Activated T-helper 1 cell treated with anti-CD3 and anti-CD28 coated beads, Interleukin-2, amount 50 U/mL, for 16 hours (primary cell): ENCODE measurements around the gene THBS1.

ENCODE experiments used
- DNase-seq, 2 donors: peaks; one replicate each; pipeline ENCODE4 v3.0.0-alpha.2; 2020; ENCODE audit warnings: low read depth in 1 of 2, low spot score in 1 of 2

THBS1 gene

GRCh38 chr15:39628144-39628508 lies 47.2 kb downstream of the THBS1 start:
- no peak for DNase-seq

GRCh38 chr15:39628546-39629257 lies 47.8 kb downstream of the THBS1 start:
- DNase-seq = no peak

GRCh38 chr15:39629371-39629770 lies 48.5 kb downstream of the THBS1 start:
- DNase-seq = peak; percentile 27 to 32

- DNase-seq = no peak
Measured at GRCh38 chr15:39629906-39630305, 49.0 kb downstream of the THBS1 start.

- DNase-seq = no peak
Measured at GRCh38 chr15:39631357-39631756, 50.5 kb downstream of the THBS1 start.

GRCh38 chr15:39638041-39638440 lies 57.2 kb downstream of the THBS1 start:
- DNase-seq = no peak

GRCh38 chr15:39639037-39639436 lies 58.2 kb downstream of the THBS1 start:
- DNase-seq = no peak

- no peak for DNase-seq
Measured at GRCh38 chr15:39640665-39641064, 59.8 kb downstream of the THBS1 start.

- DNase-seq = no peak
Measured at GRCh38 chr15:39641191-39641889, 60.5 kb downstream of the THBS1 start.

- DNase-seq = no peak
Measured at GRCh38 chr15:39642011-39642640, 61.2 kb downstream of the THBS1 start.

GRCh38 chr15:39643727-39644126 lies 62.8 kb downstream of the THBS1 start:
- DNase-seq = no peak

GRCh38 chr15:39644136-39644535 lies 63.3 kb downstream of the THBS1 start:
- no peak for DNase-seq

- no peak for DNase-seq
Measured at GRCh38 chr15:39645138-39645975, 64.5 kb downstream of the THBS1 start.

GRCh38 chr15:39645976-39646257 lies 65.0 kb downstream of the THBS1 start:
- no peak for DNase-seq

- DNase-seq = no peak
Measured at GRCh38 chr15:39646425-39646824, 65.5 kb downstream of the THBS1 start.
